NOMO-1 treated with DMSO at 0.1 percent for 48 hours (cell line): ENCODE results near the gene S100A6.

Source experiments
- DNase-seq: peaks from one replicate; lab custom pipeline; 2025; ENCODE audit not compliant: unreplicated experiment; lab: John Stamatoyannopoulos, UW

The S100A6 gene

DNA sequence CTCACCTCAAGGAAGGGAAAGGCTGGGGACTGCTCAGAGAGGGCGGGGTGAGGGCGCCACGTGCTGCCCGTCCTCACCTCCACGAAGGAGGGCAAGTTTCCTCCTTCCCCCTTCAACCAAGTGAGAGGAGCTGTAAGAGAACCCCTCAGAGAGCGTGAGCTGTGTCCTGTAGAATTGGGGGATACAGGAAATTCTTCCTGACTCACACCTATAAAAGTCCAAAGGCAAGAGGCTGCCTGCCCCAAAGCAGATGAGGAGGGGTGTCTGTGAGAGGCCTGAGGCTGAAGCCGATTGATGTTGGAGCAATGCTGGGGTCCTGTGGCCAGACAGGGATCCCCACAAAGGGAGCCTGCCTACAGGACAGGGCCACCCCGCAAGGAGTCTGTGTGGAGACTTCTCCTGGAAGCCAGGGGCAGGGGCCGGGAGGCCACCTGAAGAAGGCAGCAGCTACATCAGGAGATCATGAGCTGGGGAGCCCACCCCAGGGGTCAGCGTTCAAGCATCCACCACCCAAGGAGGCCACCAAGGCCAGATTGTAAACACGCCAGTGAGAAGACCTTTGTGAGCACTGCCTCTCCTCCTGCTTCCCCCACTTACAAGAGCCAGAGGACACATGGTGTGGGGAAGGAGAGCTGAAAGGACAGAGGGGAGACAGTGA, 27.7 kb downstream of the S100A6 start:
- DNase-seq: no peak

DNA sequence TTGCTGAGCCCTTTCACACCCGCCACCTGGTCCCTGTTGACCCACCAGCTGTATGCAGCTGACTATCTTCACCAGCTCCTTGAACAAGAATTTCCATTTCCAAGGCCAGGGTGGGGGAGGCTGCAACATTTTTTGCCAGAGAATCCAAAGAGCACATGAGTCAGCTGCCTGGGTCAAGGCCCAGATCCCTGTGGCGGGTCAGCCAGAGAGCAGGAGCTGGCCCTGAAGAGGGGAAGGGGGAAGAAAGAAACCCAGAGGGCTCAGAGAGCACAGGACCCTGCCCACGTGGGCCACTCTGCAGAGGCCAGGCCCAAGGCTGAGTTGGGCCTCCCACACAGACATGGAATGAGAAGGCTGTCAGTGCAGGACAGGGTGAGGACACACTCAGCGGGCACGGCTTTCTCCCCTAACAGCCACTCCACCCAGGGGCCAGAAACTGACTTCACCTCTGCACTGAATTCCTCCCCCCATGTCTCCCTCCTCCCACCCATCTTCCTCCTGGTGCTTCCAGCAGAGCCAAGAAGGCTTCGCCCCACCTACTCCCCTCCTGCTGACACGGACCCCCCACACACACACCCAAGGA, 28.9 kb downstream of the S100A6 start:
- DNase-seq: no peak

DNA sequence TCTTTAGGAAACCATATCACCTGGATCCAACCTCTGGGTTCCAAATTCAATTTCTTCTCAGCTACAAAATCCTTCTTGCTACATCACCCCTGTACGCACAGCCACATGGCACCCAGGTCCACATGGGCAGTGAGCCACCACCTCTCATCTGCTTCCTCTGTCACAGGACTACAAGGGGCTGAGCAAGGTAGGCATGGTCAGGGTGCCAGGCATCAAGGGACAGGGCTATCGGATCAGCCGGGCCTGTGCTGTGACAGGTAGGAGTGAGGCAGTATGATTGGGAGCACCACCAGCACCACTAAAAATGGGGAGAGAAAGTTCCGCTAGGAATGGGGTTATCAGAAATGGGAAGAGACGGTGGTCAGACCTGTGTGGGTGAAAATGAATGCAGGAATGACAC, 29.4 kb downstream of the S100A6 start:
- no peak for DNase-seq

DNA sequence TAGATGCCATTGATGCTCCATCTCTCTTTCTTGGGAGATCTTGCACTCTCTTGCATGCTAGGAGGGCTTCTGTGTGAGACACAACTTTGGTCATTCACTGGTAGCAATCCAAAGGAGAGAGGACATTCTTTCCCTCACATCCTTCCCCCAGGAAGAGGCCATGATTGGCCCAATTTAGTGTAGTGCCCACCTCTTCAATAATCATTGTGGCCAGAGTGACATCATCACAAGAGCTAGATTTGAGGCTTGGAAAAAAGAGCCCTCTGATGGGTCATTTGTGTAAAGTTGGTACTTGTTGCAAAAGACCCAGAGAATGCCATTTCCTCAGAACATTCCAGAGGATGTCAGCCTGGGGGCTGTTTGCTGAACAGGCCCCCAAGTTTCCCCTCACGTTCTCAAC, 30.2 kb downstream of the S100A6 start:
- no peak for DNase-seq

DNA sequence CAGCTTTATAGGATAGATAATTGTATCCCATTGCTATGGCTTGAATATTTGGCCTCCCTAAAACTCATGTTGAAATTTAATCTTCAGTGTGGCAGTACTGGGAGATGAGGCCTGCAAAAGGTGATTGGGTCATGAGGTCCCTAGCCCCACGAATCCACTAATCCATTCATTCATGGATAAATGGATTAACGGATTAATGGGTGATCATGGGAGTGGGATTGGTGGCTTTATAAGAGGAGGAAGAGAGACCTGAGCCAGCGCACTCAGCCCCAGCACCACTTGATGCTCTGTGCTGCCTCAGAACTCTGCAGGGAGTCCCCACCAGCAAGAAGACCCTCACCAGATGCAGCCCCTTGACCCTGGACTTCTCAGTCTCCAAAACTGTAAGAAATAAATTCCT, 32.0 kb downstream of the S100A6 start:
- DNase-seq: no peak

DNA sequence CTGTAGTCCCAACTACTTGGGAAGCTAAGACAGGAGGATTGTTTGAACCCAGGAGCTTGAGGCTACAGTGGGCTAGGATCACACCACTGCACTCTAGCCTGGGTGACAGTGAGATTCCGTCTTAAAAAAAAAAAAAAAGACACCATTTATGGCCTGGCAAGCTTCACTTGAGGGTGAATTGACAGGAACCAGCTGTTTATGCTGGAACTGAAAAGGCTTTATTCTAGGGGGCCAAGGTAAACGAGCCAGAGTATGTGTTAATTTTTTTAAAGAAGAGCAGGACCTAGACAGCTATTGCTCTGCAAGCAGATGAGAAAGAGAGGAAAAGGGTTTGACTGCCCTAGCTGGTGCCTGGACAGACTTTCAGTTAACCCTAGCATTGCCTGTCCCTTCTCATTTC, 37.0 kb downstream of the S100A6 start:
- DNase-seq: no peak

DNA sequence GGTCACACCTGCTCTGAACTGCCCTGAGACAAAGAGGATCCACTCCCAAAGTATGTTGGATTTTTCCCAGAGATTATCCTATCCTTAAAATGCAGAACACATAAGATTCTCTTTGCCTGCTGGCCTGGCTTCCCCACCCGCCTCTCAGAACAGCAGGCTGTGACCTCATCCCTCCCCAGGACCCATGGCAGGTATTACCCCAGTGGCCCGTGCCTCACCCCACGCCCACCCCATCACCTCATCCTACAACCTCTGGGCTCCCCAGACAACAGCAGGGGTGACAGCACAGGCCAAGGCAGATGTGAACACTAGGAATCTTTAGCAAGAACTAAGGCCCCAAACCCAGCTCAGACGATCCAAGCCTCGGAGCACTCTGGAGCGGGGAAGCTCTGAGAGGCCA, 40.3 kb downstream of the S100A6 start:
- DNase-seq: no peak

DNA sequence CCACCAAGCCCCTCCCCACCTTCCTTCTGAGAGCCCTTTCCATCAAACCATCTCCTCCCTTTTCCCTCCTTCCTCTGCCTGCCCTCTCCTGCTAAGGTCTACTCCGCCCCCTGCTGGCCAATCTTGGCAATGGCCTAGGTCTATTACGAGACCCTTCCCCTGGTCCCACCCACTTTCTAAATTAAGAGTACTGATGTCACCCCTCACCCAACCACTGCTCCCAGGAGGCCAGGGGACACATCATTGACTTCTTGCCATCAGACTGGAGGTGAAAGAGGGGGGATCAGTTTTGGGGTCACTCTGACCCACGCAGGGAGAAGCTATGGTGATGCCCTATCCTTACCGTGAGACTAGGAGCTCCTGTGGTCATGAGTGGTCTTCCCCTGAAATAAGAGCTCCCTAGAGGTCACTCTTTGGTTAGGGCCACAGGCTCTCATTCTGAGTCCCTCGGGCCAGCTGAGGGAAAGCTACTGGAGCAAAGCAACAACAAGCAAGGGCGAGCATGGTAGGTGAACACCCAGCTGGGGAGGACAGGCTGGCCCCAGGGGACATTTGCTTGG, 40.7 kb downstream of the S100A6 start:
- DNase-seq: peak; percentile 54

DNA sequence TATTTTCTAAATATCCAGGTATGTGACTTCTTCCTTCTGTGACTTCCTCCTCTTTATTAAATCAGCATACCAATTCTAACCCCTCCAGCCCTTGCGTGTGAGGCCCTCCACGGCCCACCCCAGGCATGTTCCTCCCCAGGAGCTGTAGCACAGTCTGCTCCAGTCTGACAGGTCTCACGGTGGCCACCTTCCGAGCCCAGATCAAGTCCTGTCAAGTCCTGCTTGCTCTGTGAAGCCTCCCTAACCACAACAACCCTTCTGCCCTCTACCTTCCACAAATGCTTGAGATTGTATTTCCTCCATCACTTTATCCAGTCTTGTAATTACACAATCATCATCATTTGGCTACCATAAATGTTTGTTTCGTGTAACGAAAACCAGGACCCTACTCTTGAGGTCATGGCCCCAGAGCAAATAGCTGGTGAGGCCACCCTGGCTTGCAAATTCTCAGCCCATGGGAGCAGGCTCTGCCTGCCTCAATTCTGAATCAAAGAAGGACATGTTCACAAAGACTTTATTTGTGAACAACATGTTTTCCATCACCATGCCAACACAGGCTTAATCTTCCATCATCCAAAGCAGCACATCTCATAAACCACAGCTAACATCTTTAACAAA, 42.3 kb downstream of the S100A6 start:
- DNase-seq: no peak

DNA sequence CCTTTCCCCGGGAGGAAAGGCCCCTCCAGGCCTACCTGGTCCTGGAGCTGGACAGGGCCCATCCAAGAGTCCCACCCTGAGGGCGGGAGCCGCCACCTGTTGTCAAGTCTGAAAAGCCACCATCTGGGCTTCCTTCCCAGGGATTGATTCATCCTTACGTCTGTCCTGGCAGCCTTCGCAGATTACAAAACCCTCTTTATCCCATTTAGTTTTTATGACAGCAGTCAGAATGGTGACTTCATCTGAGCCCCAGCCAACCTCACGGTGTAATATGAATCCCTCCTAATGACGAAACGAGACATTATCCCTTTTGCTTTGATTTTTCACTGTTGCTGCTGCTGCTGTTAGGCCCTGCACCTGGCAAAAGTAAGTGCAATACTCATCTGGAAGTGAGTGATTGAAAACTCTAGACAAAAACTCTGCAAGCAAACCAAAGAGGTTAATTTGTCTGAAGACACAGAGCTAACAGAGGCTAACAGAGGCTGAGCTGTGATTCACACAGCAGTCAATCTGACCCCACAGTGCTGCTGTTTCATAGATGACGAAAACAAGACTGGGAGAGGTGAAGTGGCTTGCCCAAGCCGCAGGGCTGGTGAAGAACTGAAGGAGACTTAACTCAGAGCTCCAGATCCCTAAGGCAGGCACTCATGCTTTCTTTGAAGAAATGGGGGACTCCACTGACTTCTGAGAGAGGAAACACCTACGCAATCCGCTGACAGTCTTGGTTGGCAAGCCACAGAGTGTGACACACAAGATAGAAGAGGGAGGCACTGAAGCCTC, 45.3 kb downstream of the S100A6 start:
- DNase-seq: peak; percentile 73

DNA sequence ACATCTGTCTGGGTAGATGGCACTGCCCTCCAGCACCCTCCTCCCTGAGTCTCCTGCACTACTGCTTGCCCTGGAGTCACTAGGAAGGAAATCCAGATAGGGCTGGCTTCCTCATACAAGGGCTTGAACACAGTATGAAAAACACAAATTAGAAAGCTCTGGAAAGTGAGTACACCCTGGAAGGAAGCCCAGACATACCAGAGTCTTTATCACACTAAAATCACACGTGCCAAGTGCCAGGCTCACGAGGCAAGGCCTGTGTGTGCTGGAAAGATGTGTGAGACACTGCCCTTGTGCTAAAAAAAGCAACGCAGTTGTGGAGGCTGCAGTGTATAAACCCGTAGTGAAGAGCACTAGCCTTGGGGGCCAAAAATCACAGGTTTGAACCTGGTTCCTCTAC, 47.1 kb downstream of the S100A6 start:
- DNase-seq: no peak

DNA sequence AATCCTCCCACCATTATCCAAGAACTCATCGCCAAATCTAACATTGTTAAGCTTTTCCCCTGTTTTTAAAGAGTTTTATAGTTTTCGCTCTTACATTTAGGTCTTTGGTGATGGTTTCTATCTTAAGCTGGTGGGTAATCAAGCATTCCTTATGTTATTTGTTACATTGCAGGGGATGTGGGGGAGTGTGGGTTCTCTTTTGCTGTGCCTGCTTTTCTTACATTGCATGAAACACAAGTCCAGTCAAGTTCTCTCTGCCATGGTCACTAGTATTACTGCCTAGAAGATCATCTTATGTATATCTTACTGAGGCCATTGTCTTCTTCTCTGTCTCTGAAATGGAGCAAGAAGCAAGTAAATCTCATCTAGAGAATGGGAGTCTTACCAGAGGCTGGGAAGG, 48.1 kb downstream of the S100A6 start:
- DNase-seq: no peak

DNA sequence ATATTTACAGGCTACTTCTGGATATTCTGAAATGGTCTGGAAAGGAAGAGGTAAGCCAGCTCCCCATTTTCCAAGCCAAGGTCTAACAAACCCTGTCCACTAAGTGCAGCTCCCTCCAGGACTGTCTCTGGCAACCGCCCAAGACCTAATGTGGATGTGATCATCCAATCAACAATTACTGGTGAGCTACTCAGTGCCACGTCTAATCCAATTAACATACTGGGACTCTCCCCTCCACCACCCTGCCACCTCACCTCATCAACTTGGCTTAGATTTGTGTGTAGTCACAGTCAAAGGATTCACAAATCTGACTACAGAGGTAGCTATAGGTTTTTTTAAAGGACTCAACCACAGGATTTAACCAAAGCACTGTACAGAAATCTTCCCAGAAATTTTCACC, 49.9 kb downstream of the S100A6 start:
- DNase-seq: no peak
